ENCODE measurements around the gene DSG4. TPM values are rescaled to one million over a fixed set of nuclear protein-coding genes. Genes with fewer than 3 reads are reported as not detected.

The DSG4 gene
- total and polyA plus RNA-seq, 11 donors, result not detected

DNA sequence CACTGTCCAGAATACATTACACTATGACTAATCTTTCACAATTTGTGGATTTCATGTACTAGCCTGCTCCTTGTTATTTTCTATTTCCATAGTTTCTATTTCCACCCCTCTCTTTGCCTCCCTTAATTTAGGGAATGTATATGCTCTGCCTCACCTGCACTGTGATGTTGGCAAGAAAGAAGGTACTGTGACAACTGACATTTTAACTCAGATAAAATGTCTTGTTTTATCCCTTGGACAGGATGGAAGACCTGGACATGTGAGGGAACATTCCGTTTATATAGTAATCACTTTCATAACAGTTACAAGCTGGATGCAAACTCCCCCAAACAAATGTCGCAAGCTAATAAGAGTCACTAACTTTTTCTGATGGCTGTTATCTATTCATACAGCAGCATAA is 49.4 kb downstream of the DSG4 start:
- no peaks in the 10 kb centered on the region for H3K27me3 ChIP-seq
- H3K9me3 ChIP-seq, result peaks cover 0 to 2% (median 0%) of the 10 kb centered on the region in 12 donors
- intact Hi-C loops (cut with DNase I), result loop anchor here in 1 of 10 donors (10.0 kb wide), 2 partner anchors 79 to 161 kb away; no protein-coding TSS in a partner anchor
- no peak overlapping the region for H3K27ac ChIP-seq
- DNase-seq (no peak), ATAC-seq (no peak)
- 48 to 68% (median 53%) methylated on average over 2 of the region's 2 CpGs for WGBS, 4 donors
- H3K4me3 ChIP-seq, result no peak overlapping the region
- TF ChIP-seq, protein P1, sequence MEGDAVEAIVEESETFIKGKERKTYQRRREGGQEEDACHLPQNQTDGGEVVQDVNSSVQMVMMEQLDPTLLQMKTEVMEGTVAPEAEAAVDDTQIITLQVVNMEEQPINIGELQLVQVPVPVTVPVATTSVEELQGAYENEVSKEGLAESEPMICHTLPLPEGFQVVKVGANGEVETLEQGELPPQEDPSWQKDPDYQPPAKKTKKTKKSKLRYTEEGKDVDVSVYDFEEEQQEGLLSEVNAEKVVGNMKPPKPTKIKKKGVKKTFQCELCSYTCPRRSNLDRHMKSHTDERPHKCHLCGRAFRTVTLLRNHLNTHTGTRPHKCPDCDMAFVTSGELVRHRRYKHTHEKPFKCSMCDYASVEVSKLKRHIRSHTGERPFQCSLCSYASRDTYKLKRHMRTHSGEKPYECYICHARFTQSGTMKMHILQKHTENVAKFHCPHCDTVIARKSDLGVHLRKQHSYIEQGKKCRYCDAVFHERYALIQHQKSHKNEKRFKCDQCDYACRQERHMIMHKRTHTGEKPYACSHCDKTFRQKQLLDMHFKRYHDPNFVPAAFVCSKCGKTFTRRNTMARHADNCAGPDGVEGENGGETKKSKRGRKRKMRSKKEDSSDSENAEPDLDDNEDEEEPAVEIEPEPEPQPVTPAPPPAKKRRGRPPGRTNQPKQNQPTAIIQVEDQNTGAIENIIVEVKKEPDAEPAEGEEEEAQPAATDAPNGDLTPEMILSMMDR (IDR thresholded peaks at IDR 0.05), result no peak
- TF ChIP-seq POLR2A (IDR thresholded peaks at IDR 0.05), result no peak
- H3K36me3 ChIP-seq, result no peaks in the 10 kb centered on the region
- H3K4me1 ChIP-seq, result no peaks in the 10 kb centered on the region

DNA sequence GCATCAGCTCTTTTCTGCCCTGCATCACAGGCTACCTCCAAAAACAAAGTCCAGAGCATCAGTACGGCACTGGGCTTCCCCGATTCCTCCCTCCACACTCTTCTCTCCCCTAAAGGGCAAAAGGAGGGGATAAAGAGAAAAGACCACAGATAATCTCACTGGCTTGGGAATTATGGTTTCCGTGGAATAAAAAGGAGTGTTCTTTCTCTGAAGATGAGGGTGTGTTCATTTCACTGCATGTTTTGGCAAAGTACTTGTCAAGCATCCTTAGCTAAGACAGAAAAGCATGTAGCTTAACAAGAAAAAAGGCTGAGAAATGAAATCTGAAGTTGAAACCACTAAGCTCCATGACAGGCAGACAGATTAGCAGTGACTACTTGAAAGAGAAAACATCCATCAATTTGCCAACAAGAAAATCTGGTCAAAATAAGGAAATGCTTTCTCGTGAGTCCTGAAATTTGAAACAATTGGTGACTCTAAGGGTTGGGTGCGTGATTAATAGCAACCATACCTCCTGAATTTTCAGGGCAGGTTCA is 50.4 kb downstream of the DSG4 start:
- no peak for ATAC-seq
- no peak overlapping the region for H3K27ac ChIP-seq
- intact Hi-C loops (cut with DNase I), result loop anchor here in 1 of 10 donors (10.0 kb wide), 2 partner anchors 78 to 162 kb away; no protein-coding TSS in a partner anchor
- 62 to 72% (median 68%) methylated on average over 5 of the region's 5 CpGs for WGBS, 4 donors
- no peaks in the 10 kb centered on the region for H3K4me1 ChIP-seq
- H3K4me3 ChIP-seq, result no peak overlapping the region
- no peaks in the 10 kb centered on the region for H3K27me3 ChIP-seq
- TF ChIP-seq, protein P1 (IDR thresholded peaks at IDR 0.05), result no peak
- no peak for TF ChIP-seq POLR2A (IDR thresholded peaks at IDR 0.05)
- peaks cover 0 to 10% (median 0%) of the 10 kb centered on the region in 12 donors for H3K9me3 ChIP-seq
- no peaks in the 10 kb centered on the region for H3K36me3 ChIP-seq
- no peak for DNase-seq

DNA sequence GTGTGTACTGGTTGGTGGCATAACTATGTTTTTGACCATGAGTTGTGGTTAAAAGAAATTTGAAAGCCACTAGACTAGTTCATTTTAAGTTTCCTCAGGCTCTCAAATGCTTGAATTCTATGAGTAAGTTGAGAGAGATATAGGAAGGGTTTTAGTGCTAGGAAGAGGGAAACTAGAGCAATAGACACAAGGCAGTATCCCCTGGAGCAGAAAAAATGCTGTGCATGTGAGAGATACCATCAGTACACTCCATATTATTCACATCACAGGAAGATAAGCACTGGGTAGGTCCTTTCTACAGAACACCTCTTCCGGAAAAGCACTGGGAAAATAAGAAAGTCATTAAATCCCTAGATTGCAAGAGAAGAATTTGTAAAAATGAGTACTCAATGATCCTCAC is 51.6 kb downstream of the DSG4 start:
- Histone ChIP-seq H3K4me3 (no peak overlapping the region), H3K9me3 (peaks cover 0 to 22% (median 2%) of the 10 kb centered on the region in 12 donors), H3K36me3 (no peaks in the 10 kb centered on the region), H3K27ac (no peak overlapping the region), H3K27me3 (no peaks in the 10 kb centered on the region), H3K4me1 (no peaks in the 10 kb centered on the region)
- 96 to 100% (median 98%) methylated on average over 1 of the region's 1 CpG for WGBS, 4 donors
- intact Hi-C loops (cut with DNase I), result loop anchor here in 1 of 10 donors (10.0 kb wide), 2 partner anchors 77 to 163 kb away; no protein-coding TSS in a partner anchor
- ATAC-seq (no peak), DNase-seq (no peak)
- no peak for TF ChIP-seq POLR2A (IDR thresholded peaks at IDR 0.05)
- TF ChIP-seq, protein P1 (IDR thresholded peaks at IDR 0.05), result no peak

DNA sequence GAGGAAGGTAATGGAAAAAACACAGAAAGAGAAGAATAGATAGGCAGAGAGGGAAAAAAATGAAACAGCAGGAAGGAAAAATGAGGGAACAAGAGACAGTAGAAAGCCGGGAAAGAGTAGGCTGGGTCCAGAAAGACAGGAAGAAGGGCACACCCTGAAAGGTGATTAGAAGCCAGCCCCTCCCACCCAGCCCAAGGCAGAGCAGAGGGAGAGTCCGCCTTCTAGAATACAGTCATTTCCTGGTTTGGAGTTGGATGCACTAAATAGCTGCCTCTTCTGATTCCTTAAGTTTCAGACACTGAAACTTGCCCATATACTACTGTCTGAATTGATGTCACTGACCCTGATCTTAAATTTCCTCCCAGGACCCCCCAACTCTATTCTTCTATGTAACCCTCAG is 53.0 kb downstream of the DSG4 start:
- no peaks in the 10 kb centered on the region for H3K4me1 ChIP-seq
- 47 to 60% (median 50%) methylated on average over 2 of the region's 2 CpGs for WGBS, 4 donors
- ATAC-seq (peak in 2 of 4 donors; percentile 20 to 51), DNase-seq (no peak)
- peaks cover 0 to 23% (median 2%) of the 10 kb centered on the region in 12 donors for H3K9me3 ChIP-seq
- no peak overlapping the region for H3K27ac ChIP-seq
- TF ChIP-seq, protein P1 (IDR thresholded peaks at IDR 0.05), result no peak
- no peak for TF ChIP-seq POLR2A (IDR thresholded peaks at IDR 0.05)
- intact Hi-C loops (cut with DNase I), result loop anchor here in 2 of 10 donors (10.0 kb wide), 4 partner anchors 45 to 165 kb away; no protein-coding TSS in a partner anchor
- H3K4me3 ChIP-seq, result no peak overlapping the region
- H3K36me3 ChIP-seq, result no peaks in the 10 kb centered on the region
- no peaks in the 10 kb centered on the region for H3K27me3 ChIP-seq
